ENCODE results near the gene B3GLCT.

- TF ChIP-seq HDAC2 (CRISPR knock-in tag; IDR thresholded peaks at IDR 0.05) (no peak), EZH2 (conservative IDR thresholded peaks at IDR 0.05; ENCODE audit: low read depth, low read length) (no peak), BHLHE40 (IDR thresholded peaks at IDR 0.05; ENCODE audit: low read length) (no peak), MYC (CRISPR knock-in tag; IDR thresholded peaks at IDR 0.05; ENCODE audit: borderline replicate concordance) (no peak)
Observed at GRCh38 chr13:31310786-31311185, 111.0 kb downstream of the B3GLCT start.
